Activated CD4-positive, alpha-beta T cell treated with anti-CD3 and anti-CD28 coated beads for 36 hours (primary cell): ENCODE data around the gene SYNPO2L. TPM values are rescaled to one million over a fixed set of nuclear protein-coding genes. Genes with fewer than 3 reads are reported as not detected.

ENCODE experiments used
- ATAC-seq: fragments of 200-7000 bp; cut with Tn5 transposase; one replicate; pipeline ENCODE4 v1.10.0; 2021; ENCODE audit warnings: mild to moderate bottlenecking, moderate library complexity
- CTCF ChIA-PET: fragments of 350-600 bp; sonication (Branson Sonifier 250); formaldehyde crosslinking; loops from one replicate; lab custom pipeline; 2021; ENCODE audit warnings: antibody characterized with exemption; lab: Charles Lee
- POLR2A ChIA-PET: fragments of 350-600 bp; sonication (Branson Sonifier 250); formaldehyde crosslinking; loops from one replicate; lab custom pipeline; 2021; ENCODE audit warnings: antibody characterized with exemption, inconsistent platforms; lab: Charles Lee
- DNase-seq: peaks from one replicate; pipeline ENCODE4 v3.0.0-alpha.2; 2020
- H3K27ac Mint-ChIP-seq: one replicate; pipeline ENCODE4 v1.8.0; 2021; ENCODE audit warnings: mixed read lengths
- H3K27me3 Mint-ChIP-seq: one replicate; pipeline ENCODE4 v1.8.0; 2021; ENCODE audit warnings: mixed read lengths
- H3K36me3 Mint-ChIP-seq: one replicate; pipeline ENCODE4 v1.8.0; 2021; ENCODE audit warnings: low read depth, mixed read lengths
- H3K4me1 Mint-ChIP-seq: one replicate; pipeline ENCODE4 v1.8.0; 2021; ENCODE audit warnings: mixed read lengths
- H3K4me3 Mint-ChIP-seq: one replicate; pipeline ENCODE4 v1.8.0; 2021; ENCODE audit warnings: mild to moderate bottlenecking, moderate library complexity, mixed read lengths
- H3K9me3 Mint-ChIP-seq: one replicate; pipeline ENCODE4 v1.8.0; 2021; ENCODE audit warnings: low read depth, mixed read lengths
- intact Hi-C, 2 experiments: fragments of 100-400 bp; cut with DNase I in 1 of 2; cut with micrococcal nuclease in 1 of 2; formaldehyde crosslinking; loops; one replicate each; pipeline versions ENCODE4 v1.14.2 to v1.15.1; 2022 to 2024; cut with DNase I, micrococcal nuclease
- total RNA-seq, 2 experiments: library from RNA; stranded (reverse); gene quantifications; one replicate each; pipeline ENCODE4 v1.2.3, GENCODE V29; 2021

SYNPO2L gene
- total RNA-seq, 2 experiments from 2014 or later: not detected

GRCh38 chr10:73609116-73609515, 46.7 kb downstream of the SYNPO2L start:
- ChIA-PET POLR2A (no interaction called here), CTCF (interaction anchor here (0.8 to 1.1 kb wide), 2 partner anchors 18 to 35 kb away, joined by 3 to 5 read pairs; partner anchors contain the start of gene USP54)
- intact Hi-C loops: no loop called here
- ATAC-seq (no peak), DNase-seq (no peak)
- no peaks in the 10 kb centered on the region for H3K9me3 Mint-ChIP-seq
- H3K27ac Mint-ChIP-seq: no peak overlapping the region
- H3K4me3 Mint-ChIP-seq: no peak overlapping the region
- H3K36me3 Mint-ChIP-seq: peaks cover 3% of the 10 kb centered on the region
- no peaks in the 10 kb centered on the region for H3K4me1 Mint-ChIP-seq
- no peaks in the 10 kb centered on the region for H3K27me3 Mint-ChIP-seq

DNA sequence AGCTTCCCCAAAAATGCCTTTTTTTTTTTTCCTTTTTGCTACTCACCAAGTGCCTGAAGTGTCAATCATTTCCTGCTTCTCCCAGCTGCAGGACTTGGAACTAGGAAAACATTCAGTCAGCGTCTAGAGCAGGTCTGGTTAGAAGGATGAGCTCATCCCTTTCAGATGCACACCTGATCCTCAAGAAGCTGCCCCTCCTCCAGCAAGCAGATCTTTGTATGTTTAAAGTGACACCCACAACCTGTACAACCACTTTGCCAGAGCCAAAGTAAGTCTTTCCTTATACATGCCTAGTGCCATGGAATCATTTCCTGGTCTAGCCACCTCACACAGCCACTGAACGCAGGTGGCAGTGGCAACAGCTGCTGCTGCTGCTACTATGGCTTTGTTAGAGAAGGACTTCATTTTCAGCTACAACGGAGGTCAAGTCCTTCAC, 54.3 kb downstream of the SYNPO2L start:
- no peak overlapping the region for H3K4me3 Mint-ChIP-seq
- H3K27ac Mint-ChIP-seq: no peak overlapping the region
- no peak for DNase-seq
- ChIA-PET CTCF (interaction anchor here (0.8 to 1.4 kb wide), 4 partner anchors 13 to 42 kb away, joined by 3 to 4 read pairs (median 3); no protein-coding TSS in a partner anchor), POLR2A (no interaction called here)
- no peaks in the 10 kb centered on the region for H3K4me1 Mint-ChIP-seq
- H3K36me3 Mint-ChIP-seq: peaks cover 3% of the 10 kb centered on the region
- H3K27me3 Mint-ChIP-seq: no peaks in the 10 kb centered on the region
- intact Hi-C loops: no loop called here
- no peak for ATAC-seq
- H3K9me3 Mint-ChIP-seq: no peaks in the 10 kb centered on the region

DNA sequence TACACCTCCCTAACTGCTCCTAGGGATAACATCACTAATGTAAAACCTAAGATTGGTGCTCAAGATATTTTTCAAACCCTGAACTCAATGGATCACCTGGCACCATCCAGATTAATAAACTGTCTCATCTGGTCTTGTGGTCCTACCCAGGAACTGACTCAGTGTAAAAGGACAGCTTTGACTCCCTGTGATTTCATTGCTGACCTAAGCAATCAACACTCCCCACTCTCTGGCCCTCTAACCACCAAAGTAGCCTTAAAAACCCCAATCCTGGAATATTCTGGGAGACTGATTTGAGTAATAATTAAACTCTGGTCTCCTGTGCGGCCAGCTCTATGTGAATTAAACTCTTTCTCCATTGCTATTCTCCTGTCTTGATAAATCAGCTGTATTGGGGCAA, 58.5 kb downstream of the SYNPO2L start:
- no peaks in the 10 kb centered on the region for H3K9me3 Mint-ChIP-seq
- intact Hi-C loops: no loop called here
- no peak overlapping the region for H3K4me3 Mint-ChIP-seq
- H3K27ac Mint-ChIP-seq: no peak overlapping the region
- ATAC-seq: no peak
- ChIA-PET CTCF (interaction anchor here (1.8 kb wide), 1 partner anchor 68 kb away, joined by 9 read pairs; no protein-coding TSS in a partner anchor), POLR2A (no interaction called here)
- no peak for DNase-seq
- no peaks in the 10 kb centered on the region for H3K27me3 Mint-ChIP-seq
- no peaks in the 10 kb centered on the region for H3K36me3 Mint-ChIP-seq
- peaks cover 2% of the 10 kb centered on the region for H3K4me1 Mint-ChIP-seq

Other genes starting within 250 kb of the SYNPO2L start
- 100 to 1,000 TPM in 1 of 2 experiments, 10 to 100 TPM in 1; 94.6 to 118 TPM for gene ANXA7, start 242.0 kb downstream of the SYNPO2L start, total RNA-seq
- gene MSS51, start 222.5 kb downstream of the SYNPO2L start, total RNA-seq: 1 to 10 TPM; 1.9 to 2.4 TPM
- 10 to 100 TPM; 42.3 to 45.3 TPM for gene PPP3CB, start 160.0 kb downstream of the SYNPO2L start, total RNA-seq
- 1 to 10 TPM; 4.3 to 4.5 TPM for gene USP54, start 64.7 kb downstream of the SYNPO2L start, total RNA-seq
- gene MYOZ1, start 14.6 kb downstream of the SYNPO2L start, total RNA-seq: not detected
- gene AGAP5, start 42.1 kb upstream of the SYNPO2L start, total RNA-seq: 10 to 100 TPM in 1 of 2 experiments, 1 to 10 TPM in 1; 7.1 to 10.3 TPM
- gene SEC24C, start 88.3 kb upstream of the SYNPO2L start, total RNA-seq: 10 to 100 TPM; 84.6 to 88.2 TPM
- gene CHCHD1, start 126.0 kb upstream of the SYNPO2L start, total RNA-seq: 10 to 100 TPM; 12.7 to 37.1 TPM
- 10 to 100 TPM; 40.1 to 67.3 TPM for gene ZSWIM8, start 129.6 kb upstream of the SYNPO2L start, total RNA-seq
- gene NDST2, start 155.6 kb upstream of the SYNPO2L start, total RNA-seq: 10 to 100 TPM; 54.7 to 65.0 TPM
- 10 to 100 TPM; 16.4 to 19.4 TPM for gene CAMK2G, start 218.5 kb upstream of the SYNPO2L start, total RNA-seq